HEK293 (cell line): ENCODE measurements around the gene ZNF555.
"Not testable (repeated sequence)": the region's sequence is repeated elsewhere in the genome, so short reads cannot be mapped to it uniquely, and the experiment has no call there.

Experiments
- CTCF ChIA-PET: fragments of 350-600 bp; formaldehyde crosslinking; extraction: SDS; loops from one replicate; lab custom pipeline; 2021; ENCODE audit warnings: antibody characterized with exemption; lab: Yijun Ruan, JAX
- POLR2A ChIA-PET: fragments of 300-600 bp; formaldehyde crosslinking; extraction: SDS; loops from one replicate; lab custom pipeline; 2020; ENCODE audit warnings: antibody characterized with exemption, inconsistent platforms; lab: Yijun Ruan, JAX
- H3K27ac ChIP-seq: fragments of 200-500 bp; sonication (Bioruptor generic); 2 replicates; pipeline ENCODE4 v1.5.1; 2014; ENCODE audit warnings: low read depth, low read length, control low read depth, inconsistent platforms; ENCODE audit errors: extremely low read depth
- H3K36me3 ChIP-seq, 2 experiments: fragments of 200-500 bp in 1 of 2; sonication (Bioruptor generic) in 1 of 2; 1 replicate in 1 of 2; 2 replicates in 1 of 2; pipeline ENCODE4 v1.5.1; 2014 to 2017; ENCODE audit warnings: inconsistent platforms in 2 of 2, low read length in 2 of 2; ENCODE audit not compliant: control insufficient read depth in 2 of 2, insufficient read depth in 1 of 2
- H3K4me1 ChIP-seq: fragments of 200-500 bp; sonication (Bioruptor generic); 2 replicates; pipeline ENCODE4 v1.5.1; 2014; ENCODE audit warnings: mild to moderate bottlenecking, low read length, inconsistent platforms; ENCODE audit not compliant: control insufficient read depth, insufficient read depth
- H3K4me3 ChIP-seq: 2 replicates; pipeline ENCODE4 v1.5.1; 2011; ENCODE audit warnings: low read depth, mild to moderate bottlenecking, control low read depth, low read length, moderate library complexity
- H3K9me3 ChIP-seq: fragments of 200-500 bp; sonication (Bioruptor generic); 2 replicates; pipeline ENCODE4 v1.5.1; 2014; ENCODE audit warnings: low read depth, low read length, inconsistent platforms; ENCODE audit not compliant: control insufficient read depth, insufficient read depth
- GLI4 ChIP-seq: fragments of 450-650 bp; formaldehyde crosslinking; IDR thresholded peaks from 2 replicates; pipeline ENCODE4 v1.5.1; 2016; ENCODE audit warnings: missing biosample characterization, missing genetic modification characterization
- HIC1 ChIP-seq: fragments of 450-650 bp; formaldehyde crosslinking; IDR thresholded peaks from 2 replicates; pipeline ENCODE4 v1.5.1; 2016; ENCODE audit warnings: missing biosample characterization, missing genetic modification characterization
- PATZ1 ChIP-seq: fragments of 450-650 bp; formaldehyde crosslinking; IDR thresholded peaks from 2 replicates; pipeline ENCODE4 v1.5.1; 2016; ENCODE audit warnings: missing biosample characterization, missing genetic modification characterization
- TRIM28 ChIP-seq: IDR thresholded peaks from 2 replicates; pipeline ENCODE4 v1.6.1; 2011; ENCODE audit warnings: low read length, control low read depth, borderline replicate concordance
- ZBTB44 ChIP-seq: fragments of 450-650 bp; IDR thresholded peaks from 2 replicates; pipeline ENCODE4 v1.5.1; 2018; ENCODE audit warnings: missing biosample characterization, mild to moderate bottlenecking, missing genetic modification characterization
- ZBTB49 ChIP-seq: fragments of 450-650 bp; formaldehyde crosslinking; IDR thresholded peaks from 2 replicates; pipeline ENCODE4 v1.5.1; 2016; ENCODE audit warnings: missing biosample characterization, missing genetic modification characterization, low read depth
- ZNF138 ChIP-seq: fragments of 450-650 bp; formaldehyde crosslinking; IDR thresholded peaks from 2 replicates; pipeline ENCODE4 v1.5.1; 2016; ENCODE audit warnings: missing biosample characterization, missing genetic modification characterization, borderline replicate concordance
- ZNF292 ChIP-seq: fragments of 450-650 bp; formaldehyde crosslinking; IDR thresholded peaks from 2 replicates; pipeline ENCODE4 v1.5.1; 2016; ENCODE audit warnings: low read depth, missing biosample characterization, missing genetic modification characterization, borderline replicate concordance
- ZNF335 ChIP-seq: fragments of 450-650 bp; formaldehyde crosslinking; conservative IDR thresholded peaks from 2 replicates; pipeline ENCODE4 v1.5.1; 2016; ENCODE audit warnings: missing biosample characterization, missing genetic modification characterization
- ZNF362 ChIP-seq: fragments of 450-650 bp; formaldehyde crosslinking; IDR thresholded peaks from 2 replicates; pipeline ENCODE4 v1.5.1; 2016; ENCODE audit warnings: missing biosample characterization, missing genetic modification characterization
- ZNF426 ChIP-seq: fragments of 450-650 bp; formaldehyde crosslinking; IDR thresholded peaks from 2 replicates; pipeline ENCODE4 v1.5.1; 2017; ENCODE audit warnings: missing biosample characterization, missing genetic modification characterization, mild to moderate bottlenecking, inconsistent platforms, moderate library complexity
- ZNF610 ChIP-seq: fragments of 450-650 bp; formaldehyde crosslinking; IDR thresholded peaks from 2 replicates; pipeline ENCODE4 v1.5.1; 2016; ENCODE audit warnings: missing biosample characterization, missing genetic modification characterization, borderline replicate concordance
- ZNF664 ChIP-seq: fragments of 450-650 bp; formaldehyde crosslinking; IDR thresholded peaks from 2 replicates; pipeline ENCODE4 v1.5.1; 2016; ENCODE audit warnings: missing biosample characterization, missing genetic modification characterization
- ZNF701 ChIP-seq: fragments of 450-650 bp; formaldehyde crosslinking; IDR thresholded peaks from 2 replicates; pipeline ENCODE4 v1.5.1; 2016; ENCODE audit warnings: missing biosample characterization, missing genetic modification characterization
- ZNF792 ChIP-seq: fragments of 450-650 bp; formaldehyde crosslinking; IDR thresholded peaks from 2 replicates; pipeline ENCODE4 v1.5.1; 2016; ENCODE audit warnings: missing biosample characterization, missing genetic modification characterization
- ZSCAN18 ChIP-seq: fragments of 450-650 bp; formaldehyde crosslinking; IDR thresholded peaks from 2 replicates; pipeline ENCODE4 v1.5.1; 2016; ENCODE audit warnings: missing biosample characterization, missing genetic modification characterization
- ZSCAN4 ChIP-seq: fragments of 450-650 bp; formaldehyde crosslinking; IDR thresholded peaks from 2 replicates; pipeline ENCODE4 v1.5.1; 2017; ENCODE audit warnings: missing biosample characterization, missing genetic modification characterization

Gene ZNF555

GRCh38 chr19:2902590-2903218 lies 61.4 kb downstream of the ZNF555 start:
- H3K9me3 ChIP-seq, result no peaks in the 10 kb centered on the region
- H3K36me3 ChIP-seq, result no peaks in the 10 kb centered on the region
- POLR2A ChIA-PET, result interaction anchor here (1.5 kb wide), 1 partner anchor 48 kb away, joined by 4 read pairs; no protein-coding TSS in a partner anchor
- no peaks in the 10 kb centered on the region for H3K4me1 ChIP-seq
- no peak overlapping the region for H3K27ac ChIP-seq
- TF ChIP-seq ZNF138 (no peak), ZNF335 (tag by site-specific recombination) (no peak), ZBTB44 (no peak), TRIM28 (no peak), GLI4 (tag by site-specific recombination) (no peak), ZNF701 (tag by site-specific recombination) (no peak), HIC1 (tag by site-specific recombination) (no peak), ZSCAN18 (tag by site-specific recombination) (no peak), ZNF610 (tag by site-specific recombination) (no peak), ZNF426 (no peak), ZNF664 (tag by site-specific recombination) (no peak), PATZ1 (no peak), ZBTB49 (tag by site-specific recombination) (no peak), ZNF792 (tag by site-specific recombination) (no peak), ZNF292 (tag by site-specific recombination) (no peak), ZNF362 (tag by site-specific recombination) (no peak), ZSCAN4 (tag by site-specific recombination) (no peak)
- no peak overlapping the region for H3K4me3 ChIP-seq
- CTCF ChIA-PET, result interaction anchor here (0.7 kb wide), 1 partner anchor 15 kb away, joined by 3 read pairs; no protein-coding TSS in a partner anchor

- H3K36me3 ChIP-seq, H3K4me1 ChIP-seq, H3K27ac ChIP-seq, H3K4me3 ChIP-seq, H3K9me3 ChIP-seq: not testable (repeated sequence)
- ChIA-PET CTCF (interaction anchor here (0.6 kb wide), 1 partner anchor 207 kb away, joined by 3 read pairs; no protein-coding TSS in a partner anchor), POLR2A (interaction anchor here (1.5 kb wide), 1 partner anchor 47 kb away, joined by 4 read pairs; no protein-coding TSS in a partner anchor)
Measured at GRCh38 chr19:2903326-2903725, 62.1 kb downstream of the ZNF555 start.
